Type B pancreatic cell (in vitro differentiated cells): Measurements from ENCODE around the gene NR5A2. TPM values are rescaled to one million over a fixed set of nuclear protein-coding genes. Genes with fewer than 3 reads are reported as not detected.

Experiments
- DNase-seq: peaks from one replicate; pipeline ENCODE4 v3.0.0; 2021; ENCODE audit warnings: mixed read lengths; ENCODE audit not compliant: unreplicated experiment; ENCODE audit errors: extremely low spot score
- H3K27ac Mint-ChIP-seq: 2 replicates; pipeline ENCODE4 v1.8.0; 2021; ENCODE audit warnings: mild to moderate bottlenecking, mixed read lengths
- H3K27me3 Mint-ChIP-seq: 2 replicates; pipeline ENCODE4 v1.8.0; 2021; ENCODE audit warnings: mixed read lengths
- H3K36me3 Mint-ChIP-seq: 2 replicates; pipeline ENCODE4 v1.8.0; 2021; ENCODE audit warnings: mixed read lengths
- H3K4me1 Mint-ChIP-seq: one replicate; pipeline ENCODE4 v1.8.0; 2021; ENCODE audit warnings: mixed read lengths; ENCODE audit not compliant: unreplicated experiment
- H3K4me3 Mint-ChIP-seq: 2 replicates; pipeline ENCODE4 v1.8.0; 2021; ENCODE audit warnings: mild to moderate bottlenecking, mixed read lengths
- H3K9me3 Mint-ChIP-seq: 2 replicates; pipeline ENCODE4 v1.8.0; 2021; ENCODE audit warnings: mixed read lengths
- CTCF ChIP-seq: fragments of 200-600 bp; sonication (generic); conservative IDR thresholded peaks from 2 replicates; pipeline ENCODE4 v1.5.0; 2021; ENCODE audit warnings: antibody characterized with exemption, mild to moderate bottlenecking
- total RNA-seq: library from RNA; stranded (reverse); gene quantifications from 2 replicates; pipeline ENCODE4 v1.2.1, GENCODE V29; 2021; ENCODE audit warnings: low replicate concordance

The NR5A2 gene
- total RNA-seq, 1 donor from 2014 or later: 3.5 TPM

GRCh38 chr1:200147742-200148141 lies 120.2 kb downstream of the NR5A2 start:
- Mint-ChIP-seq H3K4me1 (no peaks in the 10 kb centered on the region), H3K27me3 (no peaks in the 10 kb centered on the region), H3K4me3 (no peak overlapping the region), H3K27ac (no peak overlapping the region), H3K36me3 (no peaks in the 10 kb centered on the region), H3K9me3 (no peaks in the 10 kb centered on the region)
- DNase-seq: no peak
- TF ChIP-seq CTCF: no peak

- Mint-ChIP-seq H3K9me3 (no peaks in the 10 kb centered on the region), H3K4me3 (no peak overlapping the region), H3K4me1 (no peaks in the 10 kb centered on the region), H3K36me3 (no peaks in the 10 kb centered on the region), H3K27ac (no peak overlapping the region), H3K27me3 (no peaks in the 10 kb centered on the region)
- no peak for TF ChIP-seq CTCF
- no peak for DNase-seq
Measured at GRCh38 chr1:200150006-200150405, 122.5 kb downstream of the NR5A2 start.

- Mint-ChIP-seq H3K36me3 (no peaks in the 10 kb centered on the region), H3K27me3 (no peaks in the 10 kb centered on the region), H3K4me1 (no peaks in the 10 kb centered on the region), H3K27ac (no peak overlapping the region), H3K4me3 (no peak overlapping the region), H3K9me3 (no peaks in the 10 kb centered on the region)
- TF ChIP-seq CTCF: no peak
- no peak for DNase-seq
Measured at GRCh38 chr1:200150721-200151120, 123.2 kb downstream of the NR5A2 start.

- Mint-ChIP-seq H3K36me3 (no peaks in the 10 kb centered on the region), H3K27me3 (no peaks in the 10 kb centered on the region), H3K9me3 (no peaks in the 10 kb centered on the region), H3K4me3 (no peak overlapping the region), H3K4me1 (no peaks in the 10 kb centered on the region), H3K27ac (no peak overlapping the region)
- TF ChIP-seq CTCF: no peak
- DNase-seq: no peak
Measured at GRCh38 chr1:200152336-200152735, 124.8 kb downstream of the NR5A2 start.

- Mint-ChIP-seq H3K4me3 (no peak overlapping the region), H3K36me3 (no peaks in the 10 kb centered on the region), H3K4me1 (no peaks in the 10 kb centered on the region), H3K9me3 (no peaks in the 10 kb centered on the region), H3K27ac (no peak overlapping the region), H3K27me3 (no peaks in the 10 kb centered on the region)
- TF ChIP-seq CTCF: no peak
- no peak for DNase-seq
Measured at GRCh38 chr1:200153277-200154055, 126.0 kb downstream of the NR5A2 start.
